Smooth muscle cell (in vitro differentiated cells): ENCODE measurements around the gene MDFIC. TPM values are rescaled to one million over a fixed set of nuclear protein-coding genes. Genes with fewer than 3 reads are reported as not detected.

Experiments
- DNase-seq: peaks from one replicate; lab custom pipeline; 2025; ENCODE audit not compliant: unreplicated experiment; lab: John Stamatoyannopoulos, UW
- H2AFZ ChIP-seq: fragments of 200-600 bp; sonication (generic); 2 replicates; pipeline ENCODE4 v1.6.0; 2016; ENCODE audit warnings: antibody characterized with exemption, low read depth, mild to moderate bottlenecking
- H3F3A ChIP-seq: fragments of 200-600 bp; sonication (generic); 2 replicates; pipeline ENCODE4 v1.6.0; 2017; ENCODE audit warnings: antibody characterized with exemption, low read depth
- H3K27ac ChIP-seq: fragments of 200-600 bp; sonication (generic); 2 replicates; pipeline ENCODE4 v1.5.1; 2016; ENCODE audit warnings: low read depth, mild to moderate bottlenecking
- H3K27me3 ChIP-seq: fragments of 200-600 bp; sonication (generic); 2 replicates; pipeline ENCODE4 v1.6.1; 2016; ENCODE audit warnings: low read depth, mild to moderate bottlenecking
- H3K36me3 ChIP-seq: fragments of 200-600 bp; sonication (generic); 2 replicates; pipeline ENCODE4 v1.5.1; 2016; ENCODE audit warnings: low read depth
- H3K4me1 ChIP-seq: fragments of 200-600 bp; sonication (generic); 2 replicates; pipeline ENCODE4 v1.5.1; 2016; ENCODE audit warnings: low read depth
- H3K4me2 ChIP-seq: fragments of 200-600 bp; sonication (generic); 2 replicates; pipeline ENCODE4 v1.6.0; 2016; ENCODE audit warnings: mild to moderate bottlenecking
- H3K4me3 ChIP-seq: fragments of 200-600 bp; sonication (generic); 2 replicates; pipeline ENCODE4 v1.5.1; 2016; ENCODE audit warnings: mild to moderate bottlenecking
- H3K79me2 ChIP-seq: fragments of 200-600 bp; sonication (generic); 2 replicates; pipeline ENCODE4 v1.6.0; 2016; ENCODE audit warnings: low read depth, mild to moderate bottlenecking
- H3K9ac ChIP-seq: fragments of 200-600 bp; sonication (generic); 2 replicates; pipeline ENCODE4 v1.6.0; 2016; ENCODE audit warnings: low read depth
- H3K9me3 ChIP-seq: fragments of 200-600 bp; sonication (generic); replicated peaks from 2 replicates; pipeline ENCODE4 v1.5.1; 2016; ENCODE audit warnings: low read depth
- H4K20me1 ChIP-seq: fragments of 200-600 bp; sonication (generic); 2 replicates; pipeline ENCODE4 v1.6.0; 2016; ENCODE audit warnings: low read depth
- WGBS: methylation state at CpG from one replicate; pipeline ENCODE4 v1.1.7; 2016; ENCODE audit warnings: low lambda C conversion rate; 5-methylcytosine and 5-hydroxymethylcytosine counted together
- polyA plus RNA-seq: library from polyadenylated mRNA; unstranded; fragments of >200 nt; fragmentation: Nextera tagmentation; extraction: Ambion mirVana; gene quantifications from 2 replicates; pipeline ENCODE4 v1.2.1, GENCODE V29; 2016
- total RNA-seq: library from RNA; depleted of rRNA; stranded (reverse); fragments of >200 nt; gene quantifications from 2 replicates; pipeline ENCODE4 v1.2.3, GENCODE V29; 2014
- TF ChIP-seq, protein P1 (sequence below): fragments of 200-600 bp; sonication (generic); IDR thresholded peaks from 2 replicates; pipeline ENCODE4 v1.5.1; 2017; ENCODE audit warnings: borderline replicate concordance, mild to moderate bottlenecking, antibody characterized with exemption; ENCODE audit not compliant: insufficient read depth, poor library complexity, severe bottlenecking

Gene MDFIC
- total and polyA plus RNA-seq, 2 experiments from 2014 or later, result 17.5 to 37.0 TPM

DNA sequence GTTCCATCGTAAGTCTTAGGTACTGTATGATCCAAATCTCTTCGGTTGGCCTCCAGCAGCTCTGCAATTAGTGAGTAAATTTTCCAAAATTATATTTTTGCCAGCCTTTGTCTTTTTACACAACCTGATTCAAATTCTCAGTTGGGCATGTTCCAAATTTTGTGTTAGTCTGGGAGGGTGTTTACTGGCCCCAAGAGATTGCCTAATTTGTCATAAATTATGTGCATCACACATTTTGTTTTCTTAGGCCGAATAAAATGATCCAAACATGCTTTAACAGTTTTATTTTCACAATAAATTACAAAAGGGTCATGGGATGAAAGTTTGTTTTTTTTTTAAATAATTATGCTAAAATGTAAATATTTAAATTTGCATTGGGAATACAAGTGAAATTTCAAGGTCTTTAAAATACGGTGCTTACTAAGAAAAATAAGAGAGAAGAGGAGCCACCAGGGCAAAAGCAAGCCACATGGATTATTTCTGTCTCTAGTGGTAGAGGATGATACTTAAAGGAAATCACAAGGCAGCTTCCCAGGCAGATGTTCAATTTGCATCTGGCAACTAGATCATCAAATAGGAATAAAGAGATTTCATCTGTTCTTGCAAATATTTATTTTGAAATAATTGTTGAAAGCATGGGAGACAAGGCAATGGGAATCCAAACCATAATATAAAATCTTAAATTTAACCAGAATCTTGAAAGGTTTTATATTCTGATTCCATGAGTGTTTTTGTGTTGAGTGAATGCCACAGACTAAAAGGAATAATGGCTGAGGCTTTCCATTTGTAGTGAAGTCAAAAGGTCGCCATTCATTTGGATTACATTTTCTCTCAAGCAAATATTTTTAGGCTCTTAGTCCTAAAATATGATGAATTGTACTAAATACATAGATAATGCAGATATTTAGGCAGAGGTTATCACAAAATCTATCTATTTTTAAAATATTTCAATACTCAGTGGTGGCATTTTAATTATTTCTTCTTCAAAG lies 111.1 kb downstream of the MDFIC start:
- no peaks in the 10 kb centered on the region for H3K9me3 ChIP-seq
- H3K4me1 ChIP-seq, result no peaks in the 10 kb centered on the region
- H4K20me1 ChIP-seq, result no peaks in the 10 kb centered on the region
- H3K79me2 ChIP-seq, result no peaks in the 10 kb centered on the region
- WGBS, result 83% methylated on average over 5 of the region's 5 CpGs
- H3K27me3 ChIP-seq, result no peaks in the 10 kb centered on the region
- H3K9ac ChIP-seq, result no peak overlapping the region
- no peak overlapping the region for H3K4me2 ChIP-seq
- DNase-seq, result no peak
- no peak overlapping the region for H3K27ac ChIP-seq
- H3F3A ChIP-seq, result no peaks in the 10 kb centered on the region
- TF ChIP-seq, protein P1, sequence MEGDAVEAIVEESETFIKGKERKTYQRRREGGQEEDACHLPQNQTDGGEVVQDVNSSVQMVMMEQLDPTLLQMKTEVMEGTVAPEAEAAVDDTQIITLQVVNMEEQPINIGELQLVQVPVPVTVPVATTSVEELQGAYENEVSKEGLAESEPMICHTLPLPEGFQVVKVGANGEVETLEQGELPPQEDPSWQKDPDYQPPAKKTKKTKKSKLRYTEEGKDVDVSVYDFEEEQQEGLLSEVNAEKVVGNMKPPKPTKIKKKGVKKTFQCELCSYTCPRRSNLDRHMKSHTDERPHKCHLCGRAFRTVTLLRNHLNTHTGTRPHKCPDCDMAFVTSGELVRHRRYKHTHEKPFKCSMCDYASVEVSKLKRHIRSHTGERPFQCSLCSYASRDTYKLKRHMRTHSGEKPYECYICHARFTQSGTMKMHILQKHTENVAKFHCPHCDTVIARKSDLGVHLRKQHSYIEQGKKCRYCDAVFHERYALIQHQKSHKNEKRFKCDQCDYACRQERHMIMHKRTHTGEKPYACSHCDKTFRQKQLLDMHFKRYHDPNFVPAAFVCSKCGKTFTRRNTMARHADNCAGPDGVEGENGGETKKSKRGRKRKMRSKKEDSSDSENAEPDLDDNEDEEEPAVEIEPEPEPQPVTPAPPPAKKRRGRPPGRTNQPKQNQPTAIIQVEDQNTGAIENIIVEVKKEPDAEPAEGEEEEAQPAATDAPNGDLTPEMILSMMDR, result no peak
- no peak overlapping the region for H2AFZ ChIP-seq
- H3K36me3 ChIP-seq, result no peaks in the 10 kb centered on the region
- H3K4me3 ChIP-seq, result no peak overlapping the region

DNA sequence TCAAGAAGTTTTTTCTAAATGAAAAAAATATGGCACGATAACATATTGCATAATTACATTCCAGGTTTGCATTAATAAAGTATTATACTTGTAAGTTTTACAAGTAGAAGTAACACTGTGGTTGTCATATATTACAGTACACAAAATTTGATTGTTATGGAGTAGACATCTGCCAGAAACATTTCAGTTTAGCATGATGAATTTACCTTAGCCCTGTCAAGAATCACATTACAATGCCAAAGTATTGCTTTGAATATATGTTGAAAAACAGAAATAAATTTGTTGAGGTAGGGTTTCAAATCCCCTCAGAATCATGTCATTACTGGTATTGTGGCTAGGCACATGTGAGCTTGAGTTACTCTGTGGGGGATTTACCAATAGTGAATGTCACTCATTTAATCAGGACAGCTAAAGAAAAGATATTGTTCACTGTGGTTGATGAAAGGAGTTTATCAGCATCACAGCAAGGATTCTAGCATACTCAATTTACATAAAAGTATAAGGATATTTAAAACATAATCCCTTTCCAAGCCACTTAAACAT lies 112.1 kb downstream of the MDFIC start:
- TF ChIP-seq, protein P1, result no peak
- Histone ChIP-seq H3K36me3 (no peaks in the 10 kb centered on the region), H3K4me1 (no peaks in the 10 kb centered on the region), H3F3A (no peaks in the 10 kb centered on the region), H3K79me2 (no peaks in the 10 kb centered on the region), H3K27ac (no peak overlapping the region), H3K4me3 (no peak overlapping the region), H3K27me3 (no peaks in the 10 kb centered on the region), H3K4me2 (no peak overlapping the region), H3K9ac (no peak overlapping the region), H4K20me1 (no peaks in the 10 kb centered on the region), H3K9me3 (no peaks in the 10 kb centered on the region), H2AFZ (no peak overlapping the region)
- DNase-seq, result no peak
- 97% methylated on average over 1 of the region's 1 CpG for WGBS

DNA sequence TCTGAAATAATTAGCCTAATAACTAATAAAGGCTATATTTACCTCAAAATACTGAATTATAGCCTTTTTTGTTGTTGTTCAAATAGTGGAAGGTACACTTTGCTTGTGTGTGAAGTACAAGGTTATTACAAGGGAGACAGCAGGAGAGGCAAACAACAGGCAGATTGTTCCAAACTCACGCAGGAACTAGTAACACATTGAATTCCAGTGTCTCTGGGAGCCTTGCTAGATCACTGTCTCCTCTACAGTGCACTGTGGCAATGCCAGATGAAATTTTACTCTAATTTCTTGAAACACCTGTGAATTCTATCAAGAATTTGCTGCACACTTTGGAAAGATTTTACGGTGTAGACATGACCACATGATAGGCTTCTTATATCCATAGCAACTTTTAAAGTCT lies 112.6 kb downstream of the MDFIC start:
- no peaks in the 10 kb centered on the region for H3K27me3 ChIP-seq
- H3K9me3 ChIP-seq, result no peaks in the 10 kb centered on the region
- H3K9ac ChIP-seq, result no peak overlapping the region
- no peaks in the 10 kb centered on the region for H3F3A ChIP-seq
- H3K79me2 ChIP-seq, result no peaks in the 10 kb centered on the region
- H3K27ac ChIP-seq, result no peak overlapping the region
- H4K20me1 ChIP-seq, result no peaks in the 10 kb centered on the region
- H2AFZ ChIP-seq, result no peak overlapping the region
- TF ChIP-seq, protein P1, result no peak
- no peaks in the 10 kb centered on the region for H3K36me3 ChIP-seq
- no peak overlapping the region for H3K4me3 ChIP-seq
- WGBS, result 80% methylated on average over 2 of the region's 2 CpGs
- no peak for DNase-seq
- no peaks in the 10 kb centered on the region for H3K4me1 ChIP-seq
- no peak overlapping the region for H3K4me2 ChIP-seq
